Brain microvascular endothelial cell (primary cell): ENCODE data around the gene STK32B.

Experiments
- DNase-seq: peaks from one replicate; pipeline ENCODE4 v3.0.0-alpha.2; 2020
- H3K27ac ChIP-seq: fragments of 250-450 bp; sonication (Bioruptor Pico); 2 replicates; pipeline ENCODE4 v1.5.1; 2020; ENCODE audit warnings: mild to moderate bottlenecking, moderate library complexity
- H3K27me3 ChIP-seq: fragments of 250-450 bp; sonication (Bioruptor Pico); replicated peaks from 2 replicates; pipeline ENCODE4 v1.5.1; 2020; ENCODE audit warnings: mild to moderate bottlenecking
- H3K36me3 ChIP-seq: fragments of 250-450 bp; sonication (Bioruptor Pico); replicated peaks from 2 replicates; pipeline ENCODE4 v1.5.1; 2020; ENCODE audit warnings: mild to moderate bottlenecking
- H3K4me3 ChIP-seq: 2 replicates; pipeline ENCODE4 v1.5.1; 2011; ENCODE audit warnings: low read depth, mild to moderate bottlenecking, control low read depth, low read length, moderate library complexity
- in situ Hi-C: cut with HindIII; loops from 2 replicates; pipeline ENCODE4 v1.10.0; 2017; ENCODE audit warnings: low sequenced_read_pairs, low pct_ligation_motif_present
- TF ChIP-seq, protein P1 (sequence below): IDR thresholded peaks from 2 replicates; pipeline ENCODE4 v1.5.1; 2011; ENCODE audit warnings: low read depth, mild to moderate bottlenecking, moderate library complexity, low read length, control low read depth, inconsistent platforms; ENCODE audit errors: missing control alignments

STK32B gene

DNA sequence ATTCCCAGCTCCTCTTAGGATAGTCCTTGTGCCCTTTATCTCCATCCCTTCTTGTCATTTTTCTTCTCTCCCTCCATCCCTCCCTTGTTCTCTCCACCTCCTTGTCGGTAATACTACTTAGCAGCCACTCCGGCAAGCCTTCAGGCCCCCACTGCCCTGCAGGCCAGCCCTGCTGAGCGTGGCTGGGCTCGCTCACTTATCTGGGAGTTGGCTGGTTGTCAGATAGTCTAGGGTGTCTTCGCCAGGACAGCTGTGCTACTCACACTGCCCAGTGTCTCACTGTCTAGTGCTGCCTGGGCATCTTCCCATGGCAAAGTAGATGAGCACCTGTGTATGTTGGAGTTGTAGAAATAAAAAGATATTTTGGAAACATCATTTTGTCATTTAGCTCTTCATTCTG is 75.0 kb downstream of the STK32B start:
- no peak for DNase-seq
- TF ChIP-seq, protein P1, sequence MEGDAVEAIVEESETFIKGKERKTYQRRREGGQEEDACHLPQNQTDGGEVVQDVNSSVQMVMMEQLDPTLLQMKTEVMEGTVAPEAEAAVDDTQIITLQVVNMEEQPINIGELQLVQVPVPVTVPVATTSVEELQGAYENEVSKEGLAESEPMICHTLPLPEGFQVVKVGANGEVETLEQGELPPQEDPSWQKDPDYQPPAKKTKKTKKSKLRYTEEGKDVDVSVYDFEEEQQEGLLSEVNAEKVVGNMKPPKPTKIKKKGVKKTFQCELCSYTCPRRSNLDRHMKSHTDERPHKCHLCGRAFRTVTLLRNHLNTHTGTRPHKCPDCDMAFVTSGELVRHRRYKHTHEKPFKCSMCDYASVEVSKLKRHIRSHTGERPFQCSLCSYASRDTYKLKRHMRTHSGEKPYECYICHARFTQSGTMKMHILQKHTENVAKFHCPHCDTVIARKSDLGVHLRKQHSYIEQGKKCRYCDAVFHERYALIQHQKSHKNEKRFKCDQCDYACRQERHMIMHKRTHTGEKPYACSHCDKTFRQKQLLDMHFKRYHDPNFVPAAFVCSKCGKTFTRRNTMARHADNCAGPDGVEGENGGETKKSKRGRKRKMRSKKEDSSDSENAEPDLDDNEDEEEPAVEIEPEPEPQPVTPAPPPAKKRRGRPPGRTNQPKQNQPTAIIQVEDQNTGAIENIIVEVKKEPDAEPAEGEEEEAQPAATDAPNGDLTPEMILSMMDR = no peak
- Histone ChIP-seq H3K36me3 (no peaks in the 10 kb centered on the region), H3K27ac (no peak overlapping the region), H3K4me3 (no peak overlapping the region), H3K27me3 (no peaks in the 10 kb centered on the region)
- in situ Hi-C loops = no loop called here

DNA sequence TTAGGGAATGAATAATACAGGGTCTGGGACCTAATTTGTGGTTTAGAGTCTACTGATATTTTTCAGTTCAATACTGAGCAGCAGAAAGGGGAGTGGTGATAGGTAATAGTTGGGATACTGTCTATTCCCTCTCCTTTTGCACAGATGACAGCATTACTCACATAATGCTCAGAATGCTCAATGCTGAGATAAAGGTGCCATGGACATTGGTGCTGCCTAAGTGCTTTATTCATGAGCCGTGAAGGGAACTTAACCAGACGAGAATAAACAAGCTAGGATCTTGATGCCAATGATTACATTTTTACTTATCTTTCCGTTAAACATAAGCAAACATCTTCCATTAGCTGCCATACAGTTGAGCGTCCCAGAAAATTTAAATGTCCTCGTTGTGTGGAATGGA is 75.6 kb downstream of the STK32B start:
- Histone ChIP-seq H3K27me3 (no peaks in the 10 kb centered on the region), H3K27ac (no peak overlapping the region), H3K36me3 (no peaks in the 10 kb centered on the region), H3K4me3 (no peak overlapping the region)
- TF ChIP-seq, protein P1 = no peak
- in situ Hi-C loops = no loop called here
- no peak for DNase-seq

DNA sequence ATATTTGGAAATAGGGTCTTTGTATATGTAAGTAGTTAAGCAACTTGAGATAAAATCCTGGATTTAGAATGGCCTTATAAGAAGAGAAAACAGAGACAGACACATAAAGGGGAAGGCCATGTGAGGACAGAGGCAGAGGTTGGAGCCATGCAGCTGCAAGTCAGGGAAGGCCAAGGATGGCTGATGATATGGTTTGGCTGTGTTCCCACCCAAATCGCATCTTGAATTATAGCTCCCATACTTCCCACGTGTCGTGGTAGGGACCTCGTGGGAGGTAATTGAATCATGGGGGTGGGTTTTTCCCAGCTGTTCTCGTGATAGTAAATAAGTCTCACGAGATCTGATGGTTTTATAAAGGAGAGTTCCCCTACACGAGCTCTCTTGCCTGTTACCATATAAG is 76.3 kb downstream of the STK32B start:
- H3K4me3 ChIP-seq = no peak overlapping the region
- in situ Hi-C loops = no loop called here
- DNase-seq = no peak
- no peaks in the 10 kb centered on the region for H3K27me3 ChIP-seq
- TF ChIP-seq, protein P1 = no peak
- no peaks in the 10 kb centered on the region for H3K36me3 ChIP-seq
- no peak overlapping the region for H3K27ac ChIP-seq

DNA sequence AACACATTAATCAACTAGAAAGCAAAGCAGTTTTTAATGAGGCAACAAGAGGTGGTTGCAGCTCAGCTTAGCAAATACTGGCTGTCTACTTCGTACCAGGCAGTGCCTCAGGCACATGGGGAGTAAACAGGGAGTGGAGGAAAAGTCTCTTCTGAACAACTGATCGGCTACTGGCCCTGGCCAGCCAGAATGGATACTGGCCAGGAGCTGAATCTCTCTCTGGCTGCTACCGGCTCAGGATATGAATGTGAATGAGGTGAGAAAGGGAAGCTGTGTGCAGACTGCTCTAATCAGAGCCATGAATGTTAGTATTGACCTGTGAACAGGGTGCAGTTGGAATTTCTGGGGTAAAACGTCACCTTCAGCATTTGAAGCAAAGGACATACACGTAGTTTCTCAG is 77.3 kb downstream of the STK32B start:
- DNase-seq = no peak
- no peak overlapping the region for H3K27ac ChIP-seq
- TF ChIP-seq, protein P1 = no peak
- H3K4me3 ChIP-seq = no peak overlapping the region
- no peaks in the 10 kb centered on the region for H3K36me3 ChIP-seq
- no peaks in the 10 kb centered on the region for H3K27me3 ChIP-seq
- in situ Hi-C loops = no loop called here

DNA sequence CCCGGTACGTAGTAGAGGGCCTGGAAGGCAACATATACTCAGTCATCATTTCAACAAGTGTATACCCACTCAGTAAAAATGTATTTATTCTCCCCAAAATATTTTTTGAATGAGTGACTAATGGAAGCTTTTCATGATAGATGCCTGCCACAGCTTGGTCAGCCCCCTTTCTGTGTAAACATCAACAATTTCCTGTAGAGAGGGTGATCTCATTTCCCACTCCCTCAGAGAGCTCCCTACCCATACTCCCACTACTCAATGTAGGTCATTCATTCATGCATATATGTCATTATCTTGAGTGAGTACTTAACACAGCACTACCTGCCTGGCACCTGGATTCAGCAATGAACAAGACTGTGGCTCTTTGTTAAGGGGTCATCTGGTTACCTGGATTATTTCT is 81.9 kb downstream of the STK32B start:
- Histone ChIP-seq H3K4me3 (no peak overlapping the region), H3K36me3 (no peaks in the 10 kb centered on the region), H3K27me3 (no peaks in the 10 kb centered on the region), H3K27ac (no peak overlapping the region)
- TF ChIP-seq, protein P1 = no peak
- in situ Hi-C loops = no loop called here
- no peak for DNase-seq

DNA sequence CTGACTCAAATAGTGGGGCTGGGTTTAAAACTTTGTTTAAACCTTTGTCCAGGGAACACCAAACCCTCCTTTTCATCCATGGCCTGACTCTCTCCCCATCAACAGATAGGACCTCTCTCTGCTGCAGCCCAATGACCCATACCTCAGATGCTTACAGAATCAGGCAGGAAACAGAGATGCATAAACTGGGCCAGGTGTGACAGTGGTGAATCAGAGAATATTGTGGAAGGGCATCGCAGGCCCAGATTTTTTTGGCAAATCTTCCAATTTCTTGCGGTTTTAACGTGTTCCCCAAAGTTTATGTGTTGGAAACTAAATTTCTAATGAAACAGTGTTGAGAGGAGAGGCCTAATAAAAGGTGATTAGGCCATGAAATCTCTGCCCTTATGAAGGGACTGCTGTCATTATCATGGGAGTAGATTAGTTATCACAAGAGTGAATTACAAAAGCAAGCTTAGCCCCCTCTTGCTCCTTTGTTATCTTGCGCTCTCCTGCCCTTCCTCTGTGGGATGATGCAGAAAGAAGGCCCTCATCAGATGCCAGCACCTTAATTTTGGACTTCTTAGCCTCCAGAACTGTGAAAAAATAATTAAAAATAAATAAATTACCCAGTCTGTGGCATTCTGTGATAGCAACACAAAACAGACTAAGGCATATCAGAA is 82.8 kb downstream of the STK32B start:
- no peak for DNase-seq
- H3K27ac ChIP-seq = no peak overlapping the region
- H3K36me3 ChIP-seq = no peaks in the 10 kb centered on the region
- H3K4me3 ChIP-seq = no peak overlapping the region
- TF ChIP-seq, protein P1 = no peak
- in situ Hi-C loops = no loop called here
- no peaks in the 10 kb centered on the region for H3K27me3 ChIP-seq
